Small intestine (tissue), 16 donors: ENCODE results near the gene ITPR2. TPM values are rescaled to one million over a fixed set of nuclear protein-coding genes. Genes with fewer than 3 reads are reported as not detected.

Source experiments
- DNase-seq, 2 donors: peaks; one replicate each; pipeline versions ENCODE4 v3.0.0 to v3.0.0-alpha.2; 2013
- FAIRE-seq: peaks from 2 replicates; lab custom pipeline; 2012; peaks lifted over from hg19 to GRCh38; lab: Jason Lieb, UNC
- H3K27ac ChIP-seq, 3 donors: one replicate each; pipeline ENCODE4 v1.5.1; 2013; ENCODE audit warnings: low read length in 2 of 3, mild to moderate bottlenecking in 2 of 3, control low read depth in 1 of 3, inconsistent platforms in 1 of 3, low read depth in 1 of 3, moderate library complexity in 1 of 3
- H3K27me3 ChIP-seq, 3 donors: one replicate each; pipeline ENCODE4 v1.6.1; 2013; ENCODE audit warnings: low read length in 3 of 3, inconsistent platforms in 1 of 3; ENCODE audit not compliant: control insufficient read depth in 3 of 3, insufficient read depth in 3 of 3
- H3K36me3 ChIP-seq, 3 donors: one replicate each; pipeline ENCODE4 v1.6.1; 2013; ENCODE audit warnings: low read length in 3 of 3, inconsistent platforms in 1 of 3, low read depth in 1 of 3, mild to moderate bottlenecking in 1 of 3, moderate library complexity in 1 of 3; ENCODE audit not compliant: control insufficient read depth in 3 of 3, insufficient read depth in 2 of 3
- H3K4me1 ChIP-seq, 3 donors: one replicate each; pipeline ENCODE4 v1.6.1; 2013; ENCODE audit warnings: low read length in 2 of 3, inconsistent platforms in 1 of 3, low read depth in 1 of 3, mild to moderate bottlenecking in 1 of 3, moderate library complexity in 1 of 3; ENCODE audit not compliant: control insufficient read depth in 3 of 3, insufficient read depth in 2 of 3
- H3K4me3 ChIP-seq, 3 donors: one replicate each; pipeline ENCODE4 v1.5.1; 2013; ENCODE audit warnings: low read length in 3 of 3, control low read depth in 1 of 3, inconsistent platforms in 1 of 3, low read depth in 1 of 3, mild to moderate bottlenecking in 1 of 3, moderate library complexity in 1 of 3
- H3K9me3 ChIP-seq, 2 donors: one replicate each; pipeline ENCODE4 v1.6.1; 2013; ENCODE audit warnings: low read depth in 1 of 2, low read length in 1 of 2; ENCODE audit not compliant: control insufficient read depth in 2 of 2, insufficient read depth in 1 of 2
- WGBS, 3 donors: extraction: QIAGEN DNeasy Blood & Tissue Kit; methylation state at CpG; one replicate each; pipeline ENCODE4 v1.1.7; 2013; 5-methylcytosine and 5-hydroxymethylcytosine counted together
- long read RNA-seq, 10 donors: transcript quantifications; one replicate each; lab custom pipeline, GENCODE V29; 2026
- polyA plus RNA-seq, 4 donors: library from polyadenylated mRNA; stranded (reverse) in 3 of 4; unstranded in 1 of 4; fragments of 200-250 nt in 3 of 4; fragments of 120-200 nt in 1 of 4; gene quantifications; one replicate each; pipeline versions ENCODE4 v1.2.1 to v1.2.3, GENCODE V29; 2013
- donor health status: healthy with polysubstance abuse.
- donor health status: control.
- donor health status: control.
- donor health status: Bipolar disorder and iron deficiency.
- donor health status: healthy.

The ITPR2 gene
- 1 to 10 TPM; 2.2 to 9.2 (median 4.4) TPM for polyA plus RNA-seq
- long read RNA-seq, donor 1, result 0 reads
- long read RNA-seq, donor 2, result 0 reads
- long read RNA-seq, donor 3, result 0 reads
- long read RNA-seq, donor 4, result 0 reads
- long read RNA-seq, donor 5, partial matches to known transcripts, result 0 of 1 reads
- long read RNA-seq, donor 5, other reads (novel, unspliced or antisense), result 0 of 1 reads
- long read RNA-seq, donor 6, result 0 reads
- long read RNA-seq, donor 7, result 0 reads
- long read RNA-seq, donor 8, result 0 reads
- long read RNA-seq, donor 9, result 0 reads
- long read RNA-seq, donor 10, result 0 reads

GRCh38 chr12:26832822-26833742 lies at the start of gene ITPR2:
ITPR2 (minus strand) TSS chr12:26833194; CDS start chr12:26832781, 413 bp downstream.
- FAIRE-seq (no peak), DNase-seq (peak; percentile 93 to 95)
- 1% methylated on average over 71 to 92 of the region's 92 CpGs for WGBS, 3 donors
- peaks cover 3 to 12% (median 10%) of the 10 kb centered on the region in 3 donors for H3K4me1 ChIP-seq
- no peaks in the 10 kb centered on the region for H3K27me3 ChIP-seq
- peak within 1 kb of the TSS; percentile 90 to 99 (median 94) for H3K27ac ChIP-seq
- H3K4me3 ChIP-seq, result peak within 1 kb of the TSS; percentile 73 to 94 (median 93)
- H3K9me3 ChIP-seq, result no peaks in the 10 kb centered on the region
- H3K36me3 ChIP-seq, result no peaks in the 10 kb centered on the region

DNA sequence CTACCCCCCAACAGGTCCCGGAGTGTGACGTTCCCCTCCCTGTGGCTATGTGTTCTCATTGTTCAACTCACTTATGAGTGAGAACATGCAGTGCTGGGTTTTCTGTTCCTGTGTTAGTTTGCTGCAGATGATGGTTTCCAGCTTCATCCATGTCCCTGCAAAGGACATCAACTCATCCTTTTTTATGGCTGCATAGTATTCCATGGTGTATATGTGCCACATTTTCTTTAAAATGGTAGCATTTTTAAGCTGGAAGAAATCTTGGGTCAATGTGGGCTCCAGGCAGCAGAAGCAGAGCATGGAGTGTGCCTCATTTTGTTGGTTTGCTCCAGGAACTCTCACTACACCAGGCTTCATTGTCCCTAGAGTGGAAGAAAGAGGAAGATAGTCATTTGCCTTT lies 47.6 kb upstream of the ITPR2 start:
- H3K36me3 ChIP-seq, result no peaks in the 10 kb centered on the region
- DNase-seq (no peak), FAIRE-seq (no peak)

DNA sequence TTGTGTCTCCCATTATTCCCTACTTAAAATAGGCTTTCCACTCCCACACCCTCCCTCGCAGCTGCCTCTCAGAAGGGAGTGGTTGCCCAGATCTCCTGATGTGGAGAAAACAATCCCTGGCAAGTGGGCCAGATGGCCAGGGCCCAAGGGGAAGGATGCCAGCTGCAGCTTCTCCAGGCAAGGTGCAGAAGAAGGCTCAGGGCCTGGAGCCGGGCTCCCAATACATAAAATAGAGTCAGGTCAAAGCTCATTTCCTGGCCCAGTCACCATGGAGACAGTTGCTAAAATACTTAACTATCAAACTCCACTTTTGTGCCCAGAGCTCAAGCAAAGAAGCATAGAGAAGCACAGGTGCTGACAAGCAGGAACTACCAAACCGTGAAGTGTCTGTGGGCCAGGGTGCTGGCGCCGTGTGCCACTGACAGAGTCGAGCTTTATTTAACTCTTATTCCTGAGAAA lies 45.7 kb upstream of the ITPR2 start:
- Histone ChIP-seq H3K4me3 (no peak overlapping the region), H3K27me3 (no peaks in the 10 kb centered on the region), H3K36me3 (no peaks in the 10 kb centered on the region), H3K9me3 (peaks cover 0 to 6% of the 10 kb centered on the region in 2 donors), H3K4me1 (peaks cover 0 to 8% (median 3%) of the 10 kb centered on the region in 3 donors), H3K27ac (peak overlapping the region in 1 of 3 donors; percentile 4)
- no peak for FAIRE-seq
- 3 to 32% (median 16%) methylated on average over 6 of the region's 6 CpGs for WGBS, 3 donors
- DNase-seq, result peak; percentile 47 to 68

More for the DNA sequence above, 47.6 kb upstream of the ITPR2 start:
- H3K9me3 ChIP-seq, result peaks cover 0 to 8% of the 10 kb centered on the region in 2 donors
- H3K27me3 ChIP-seq, result no peaks in the 10 kb centered on the region
- H3K4me1 ChIP-seq, result peaks cover 2 to 10% (median 3%) of the 10 kb centered on the region in 3 donors
- H3K4me3 ChIP-seq, result no peak overlapping the region
- no peak overlapping the region for H3K27ac ChIP-seq
- 75 to 100% (median 90%) methylated on average over 2 of the region's 2 CpGs for WGBS, 3 donors

GRCh38 chr12:26874501-26875296 lies 41.7 kb upstream of the ITPR2 start:
- Histone ChIP-seq H3K4me1 (peaks cover 2 to 8% (median 7%) of the 10 kb centered on the region in 3 donors), H3K9me3 (peaks cover 0 to 4% of the 10 kb centered on the region in 2 donors), H3K27me3 (no peaks in the 10 kb centered on the region), H3K4me3 (no peak overlapping the region), H3K27ac (no peak overlapping the region), H3K36me3 (no peaks in the 10 kb centered on the region)
- DNase-seq (peak in 1 of 2 donors; percentile 11), FAIRE-seq (no peak)
- WGBS, 3 donors, result 69 to 94% (median 88%) methylated on average over 7 of the region's 7 CpGs

DNA sequence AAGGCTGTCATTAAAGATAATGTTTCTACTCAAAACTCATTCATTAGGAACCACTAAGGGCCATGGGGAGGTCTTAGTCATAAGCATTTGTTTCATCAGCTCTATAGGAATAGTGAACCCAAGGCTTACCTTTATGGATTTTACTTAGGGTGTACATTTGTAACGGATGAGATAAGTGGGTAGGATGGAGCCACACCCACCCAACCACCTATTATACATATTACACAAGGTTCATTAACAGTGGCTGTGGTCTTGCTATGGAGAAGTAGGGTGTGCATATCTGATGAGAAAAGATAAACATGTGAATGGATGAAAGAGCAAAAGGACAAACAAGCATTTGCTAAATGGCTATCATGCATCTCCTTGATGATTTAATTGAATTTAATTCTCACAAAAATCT lies 39.6 kb upstream of the ITPR2 start:
- Histone ChIP-seq H3K9me3 (peaks cover 0 to 1% of the 10 kb centered on the region in 2 donors), H3K27me3 (no peaks in the 10 kb centered on the region), H3K4me3 (no peak overlapping the region), H3K4me1 (peaks cover 0 to 4% (median 2%) of the 10 kb centered on the region in 3 donors), H3K36me3 (no peaks in the 10 kb centered on the region), H3K27ac (no peak overlapping the region)
- WGBS, 3 donors, result 36 to 74% (median 39%) methylated on average over 1 of the region's 1 CpG
- no peak for FAIRE-seq
- DNase-seq, result no peak

DNA sequence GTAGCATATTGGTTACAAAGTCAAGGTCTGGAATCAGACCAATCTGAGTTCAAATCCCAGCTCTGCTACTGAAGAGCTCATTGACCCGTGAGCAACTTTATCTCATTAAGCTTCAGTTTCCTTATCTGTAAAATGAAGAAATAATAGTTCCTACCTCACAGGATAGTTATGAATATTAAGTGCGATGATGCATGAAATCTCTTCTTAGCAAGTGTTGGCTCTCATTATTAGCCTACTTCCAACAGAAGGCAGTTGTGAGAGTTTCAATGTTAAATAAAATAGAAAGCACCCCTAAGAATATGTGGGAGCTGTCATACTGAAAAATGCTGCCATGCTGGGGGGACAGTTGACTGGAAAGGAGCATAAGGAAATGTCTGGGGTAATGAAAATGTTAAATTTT lies 39.0 kb upstream of the ITPR2 start:
- no peak overlapping the region for H3K4me3 ChIP-seq
- H3K36me3 ChIP-seq, result no peaks in the 10 kb centered on the region
- FAIRE-seq, result no peak
- no peaks in the 10 kb centered on the region for H3K9me3 ChIP-seq
- no peaks in the 10 kb centered on the region for H3K27me3 ChIP-seq
- H3K4me1 ChIP-seq, result peaks cover 0 to 4% (median 2%) of the 10 kb centered on the region in 3 donors
- no peak overlapping the region for H3K27ac ChIP-seq
- 59 to 77% (median 67%) methylated on average over 2 of the region's 2 CpGs for WGBS, 3 donors
- no peak for DNase-seq

- Histone ChIP-seq H3K9me3 (no peaks in the 10 kb centered on the region), H3K27ac (peak overlapping the region in 1 of 3 donors; percentile 42), H3K27me3 (no peaks in the 10 kb centered on the region), H3K4me3 (no peak overlapping the region), H3K4me1 (peaks cover 0 to 4% (median 2%) of the 10 kb centered on the region in 3 donors), H3K36me3 (no peaks in the 10 kb centered on the region)
- FAIRE-seq (no peak), DNase-seq (peak; percentile 32 to 46)
- WGBS, 3 donors, result 14 to 30% (median 23%) methylated on average over 11 of the region's 11 CpGs
Observed at GRCh38 chr12:26870491-26871419, 37.8 kb upstream of the ITPR2 start.
